Measurements from ENCODE around the gene HS6ST3. TPM values are rescaled to one million over a fixed set of nuclear protein-coding genes. Genes with fewer than 3 reads are reported as not detected.

Gene HS6ST3
- total and polyA plus RNA-seq, 10 donors = 0.03 TPM; not detected in 9

DNA sequence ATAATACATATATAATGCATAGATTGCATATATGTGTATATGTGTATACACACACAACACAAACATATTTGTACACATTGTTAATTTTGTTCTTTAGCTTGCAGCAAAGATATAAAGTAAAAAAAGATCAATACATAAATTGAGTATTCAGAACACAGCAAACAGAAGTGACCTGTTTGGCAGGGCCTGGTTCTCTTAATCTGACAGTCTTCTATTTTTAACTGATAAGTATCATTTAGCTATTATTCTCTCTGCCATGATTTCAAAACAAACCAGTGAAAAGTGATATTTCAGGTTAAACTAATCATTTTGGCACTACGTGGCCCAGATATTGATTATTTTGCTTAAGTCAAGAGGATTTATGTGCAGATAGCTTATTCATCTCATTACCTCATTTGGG, 595.0 kb downstream of the HS6ST3 start:
- H3K36me3 ChIP-seq = no peaks in the 10 kb centered on the region
- no peak for TF ChIP-seq CTCF (IDR thresholded peaks at IDR 0.05 in 8 of 11, conservative IDR thresholded peaks at IDR 0.05 in 3 of 11)
- TF ChIP-seq POLR2A (IDR thresholded peaks at IDR 0.05) = no peak
- TF ChIP-seq POLR2AphosphoS5 (IDR thresholded peaks at IDR 0.05) = no peak
- no peak overlapping the region for H3K4me3 ChIP-seq
- WGBS, 5 donors = 60 to 81% (median 72%) methylated on average over 1 of the region's 1 CpG
- intact Hi-C loops (cut with DNase I; ENCODE audit: low total_unique reads) = no loop called here
- H3K4me1 ChIP-seq = no peaks in the 10 kb centered on the region
- H3K9me3 ChIP-seq = no peaks in the 10 kb centered on the region
- no peak for DNase-seq
- H3K27ac ChIP-seq = no peak overlapping the region
- H3K27me3 ChIP-seq (replicated peaks in 1 of 7) = no peaks in the 10 kb centered on the region

GRCh38 chr13:96686286-96686685, 596.4 kb downstream of the HS6ST3 start:
- intact Hi-C loops (cut with DNase I; ENCODE audit: low total_unique reads) = no loop called here
- no peaks in the 10 kb centered on the region for H3K9me3 ChIP-seq
- H3K27ac ChIP-seq = no peak overlapping the region
- no peaks in the 10 kb centered on the region for H3K36me3 ChIP-seq
- H3K27me3 ChIP-seq (replicated peaks in 1 of 7) = no peaks in the 10 kb centered on the region
- TF ChIP-seq CTCF (IDR thresholded peaks at IDR 0.05 in 8 of 11, conservative IDR thresholded peaks at IDR 0.05 in 3 of 11) = no peak
- TF ChIP-seq POLR2A (IDR thresholded peaks at IDR 0.05) = no peak
- TF ChIP-seq POLR2AphosphoS5 (IDR thresholded peaks at IDR 0.05) = no peak
- H3K4me1 ChIP-seq = no peaks in the 10 kb centered on the region
- DNase-seq = no peak
- WGBS, 5 donors = 13 to 22% (median 18%) methylated on average over 2 of the region's 2 CpGs
- no peak overlapping the region for H3K4me3 ChIP-seq

DNA sequence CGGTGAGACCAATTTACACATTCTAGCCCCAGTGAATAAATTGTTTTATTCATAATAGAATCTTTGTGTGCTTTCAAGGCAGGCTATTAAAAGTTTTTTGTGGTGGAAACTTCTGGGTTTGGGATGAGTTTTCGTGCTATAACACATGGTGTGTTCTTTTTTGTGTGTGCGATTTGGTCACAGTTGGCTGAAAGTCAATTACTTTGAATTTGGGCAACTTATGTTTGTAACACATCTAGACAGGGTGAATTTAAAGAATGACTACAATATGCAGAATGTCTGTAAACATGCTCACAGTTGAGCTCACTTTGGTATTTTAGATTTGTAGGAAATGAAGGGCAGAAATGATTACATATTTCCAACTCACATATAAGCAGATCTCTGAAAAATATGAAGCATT, 597.3 kb downstream of the HS6ST3 start:
- intact Hi-C loops (cut with DNase I; ENCODE audit: low total_unique reads) = no loop called here
- Histone ChIP-seq H3K27me3 (replicated peaks in 1 of 7) (no peaks in the 10 kb centered on the region), H3K9me3 (no peaks in the 10 kb centered on the region), H3K36me3 (no peaks in the 10 kb centered on the region), H3K27ac (no peak overlapping the region), H3K4me3 (no peak overlapping the region), H3K4me1 (no peaks in the 10 kb centered on the region)
- no peak for DNase-seq
- 82 to 92% (median 88%) methylated on average over 3 of the region's 3 CpGs for WGBS, 5 donors
- TF ChIP-seq CTCF (IDR thresholded peaks at IDR 0.05 in 8 of 11, conservative IDR thresholded peaks at IDR 0.05 in 3 of 11) = no peak
- TF ChIP-seq POLR2AphosphoS5 (IDR thresholded peaks at IDR 0.05) = no peak
- TF ChIP-seq POLR2A (IDR thresholded peaks at IDR 0.05) = no peak

- no peak for TF ChIP-seq CTCF (IDR thresholded peaks at IDR 0.05 in 8 of 11, conservative IDR thresholded peaks at IDR 0.05 in 3 of 11)
- no peak for TF ChIP-seq POLR2AphosphoS5 (IDR thresholded peaks at IDR 0.05)
- TF ChIP-seq POLR2A (IDR thresholded peaks at IDR 0.05) = no peak
- Histone ChIP-seq H3K36me3 (no peaks in the 10 kb centered on the region), H3K9me3 (no peaks in the 10 kb centered on the region), H3K27ac (no peak overlapping the region), H3K4me3 (no peak overlapping the region), H3K4me1 (no peaks in the 10 kb centered on the region), H3K27me3 (replicated peaks in 1 of 7) (no peaks in the 10 kb centered on the region)
- intact Hi-C loops (cut with DNase I; ENCODE audit: low total_unique reads) = no loop called here
- DNase-seq = no peak
Observed at GRCh38 chr13:96690998-96691397, 601.1 kb downstream of the HS6ST3 start.

Measured in spleen (tissue), 11 donors.